Measurements from ENCODE around the gene ING5.
"Not testable (repeated sequence)": the region's sequence is repeated elsewhere in the genome, so short reads cannot be mapped to it uniquely, and the experiment has no call there.

Gene ING5

DNA sequence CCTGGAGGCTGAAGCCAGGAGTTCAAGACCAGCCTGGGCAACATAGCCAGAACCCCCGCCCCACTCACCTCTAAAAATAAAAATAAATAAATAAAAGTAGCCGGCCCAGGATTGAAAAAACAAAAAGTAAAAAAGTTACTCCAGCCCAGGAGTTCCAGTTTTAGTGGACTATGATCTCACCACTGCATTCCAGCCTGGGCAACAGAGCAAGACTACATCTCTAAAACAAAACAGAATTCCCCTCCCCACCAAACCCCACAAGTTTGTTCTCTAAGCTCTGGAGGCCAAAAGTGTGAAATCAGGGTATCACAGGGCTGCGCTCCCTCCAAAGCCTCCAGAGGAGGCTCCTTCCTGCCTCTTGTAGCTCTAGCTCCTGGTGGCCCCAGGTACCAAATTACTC is 34.3 kb downstream of the ING5 start:
- no peak for DNase-seq (ENCODE audit: extremely low read depth in 1 of 2, low read depth in 1 of 2)

DNA sequence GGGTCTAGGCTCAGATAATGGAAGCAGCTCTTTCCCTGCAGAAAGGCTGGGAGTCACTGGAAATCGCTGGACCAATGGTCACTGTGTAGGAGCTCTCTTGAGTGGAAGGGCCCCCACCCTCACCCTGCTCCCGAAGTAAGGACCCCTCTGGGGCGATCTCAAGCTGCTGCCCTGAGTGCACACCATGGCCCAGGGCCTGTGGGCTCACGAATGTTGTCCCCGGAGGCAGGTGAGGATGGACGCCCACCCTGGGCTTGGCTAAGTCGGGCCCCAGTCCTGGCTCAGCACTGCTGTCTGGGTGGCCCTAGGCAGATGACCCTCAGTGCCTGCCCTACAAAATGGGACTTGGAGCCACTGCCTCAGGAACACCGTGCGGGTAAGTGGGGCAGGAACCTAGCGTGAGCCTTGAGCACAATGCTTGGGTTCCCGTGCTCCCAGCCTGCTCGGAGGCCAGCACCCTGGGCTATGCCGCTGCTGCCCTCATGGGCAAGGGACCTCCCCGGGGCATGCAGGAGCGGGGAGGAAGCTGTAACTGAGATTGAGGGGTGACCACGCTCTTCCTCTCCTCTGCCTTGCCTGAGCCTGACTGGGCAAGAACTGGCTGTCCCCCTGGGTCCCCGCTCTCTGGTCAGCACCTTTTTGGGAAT is 36.3 kb downstream of the ING5 start:
- no peak for DNase-seq (ENCODE audit: extremely low read depth in 1 of 2, low read depth in 1 of 2)

- DNase-seq (ENCODE audit: extremely low read depth in 1 of 2, low read depth in 1 of 2), result no peak
These were observed 37.3 kb downstream of the ING5 start for GRCh38 chr2:241739177-241739576.

- DNase-seq (ENCODE audit: extremely low read depth in 1 of 2, low read depth in 1 of 2), result no peak
These were observed 37.8 kb downstream of the ING5 start for GRCh38 chr2:241739651-241740050.

- DNase-seq (ENCODE audit: extremely low read depth in 1 of 2, low read depth in 1 of 2), result no peak
These were observed 39.2 kb downstream of the ING5 start for GRCh38 chr2:241741016-241741415.

DNA sequence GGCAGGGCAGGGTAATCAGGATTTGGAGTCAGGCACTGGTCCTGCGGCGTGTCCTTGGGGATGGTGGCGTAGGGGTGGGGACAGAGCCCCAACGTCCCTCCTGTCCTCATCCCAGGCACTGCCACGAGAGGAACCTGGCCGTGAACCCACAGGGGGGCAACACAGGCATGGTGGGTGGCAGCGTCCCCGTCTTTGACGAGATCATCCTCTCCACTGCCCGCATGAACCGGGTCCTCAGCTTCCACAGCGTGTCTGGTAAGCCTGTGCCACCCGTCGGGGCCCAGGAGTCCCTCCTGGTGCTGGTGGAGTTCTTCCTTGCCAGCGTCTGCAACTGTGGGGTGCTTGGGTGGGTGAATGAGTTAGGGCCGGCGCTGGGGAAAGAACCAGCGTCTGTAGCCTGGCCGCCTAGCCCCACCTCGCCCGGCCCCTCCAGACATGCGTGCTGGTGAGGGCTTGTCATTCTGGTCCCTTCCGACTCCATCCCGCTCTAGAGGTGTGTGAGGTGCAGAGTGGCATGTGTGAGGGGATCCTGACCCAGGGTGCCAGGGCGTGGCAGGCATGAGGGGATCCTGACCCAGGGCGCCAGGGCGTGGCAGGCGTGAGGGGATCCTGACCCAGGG is 40.6 kb downstream of the ING5 start:
- no peak for DNase-seq (ENCODE audit: extremely low read depth in 1 of 2, low read depth in 1 of 2)

DNA sequence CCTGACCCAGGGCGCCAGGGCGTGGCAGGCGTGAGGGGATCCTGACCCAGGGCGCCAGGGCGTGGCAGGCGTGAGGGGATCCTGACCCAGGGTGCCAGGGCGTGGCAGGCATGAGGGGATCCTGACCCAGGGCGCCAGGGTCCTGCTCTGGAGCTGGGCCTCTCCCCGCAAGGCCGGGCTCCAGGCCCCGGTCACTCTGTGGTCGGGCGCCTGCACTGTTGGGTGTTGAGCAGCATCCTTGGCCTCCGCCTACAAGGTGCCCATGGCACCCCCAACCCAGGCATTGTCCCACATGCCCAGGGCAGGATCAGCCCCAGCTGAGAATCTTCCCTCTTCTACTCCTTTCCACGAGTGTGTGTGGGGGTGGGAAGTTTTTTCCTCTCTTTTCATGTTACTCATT is 41.2 kb downstream of the ING5 start:
- DNase-seq (ENCODE audit: extremely low read depth in 1 of 2, low read depth in 1 of 2), result not testable (repeated sequence)

DNA sequence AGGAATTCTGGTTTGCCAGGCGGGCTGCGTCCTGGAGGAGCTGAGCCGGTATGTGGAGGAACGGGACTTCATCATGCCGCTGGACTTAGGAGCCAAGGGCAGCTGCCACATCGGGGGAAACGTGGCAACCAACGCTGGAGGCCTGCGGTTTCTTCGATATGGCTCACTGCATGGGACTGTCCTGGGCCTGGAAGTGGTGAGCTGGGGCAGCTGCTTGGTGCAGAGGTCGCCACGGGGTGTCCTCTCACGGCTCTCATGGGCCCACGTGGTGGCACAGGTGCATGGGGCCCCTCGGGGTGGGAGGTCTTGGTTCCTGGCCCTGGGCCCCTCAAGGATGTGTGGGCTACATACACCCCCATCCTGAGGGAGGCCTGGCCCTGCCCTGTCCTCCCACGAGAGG is 41.8 kb downstream of the ING5 start:
- no peak for DNase-seq (ENCODE audit: extremely low read depth in 1 of 2, low read depth in 1 of 2)

- DNase-seq (ENCODE audit: extremely low read depth in 1 of 2, low read depth in 1 of 2), result no peak
These were observed 42.4 kb downstream of the ING5 start for GRCh38 chr2:241744028-241744754.

DNA sequence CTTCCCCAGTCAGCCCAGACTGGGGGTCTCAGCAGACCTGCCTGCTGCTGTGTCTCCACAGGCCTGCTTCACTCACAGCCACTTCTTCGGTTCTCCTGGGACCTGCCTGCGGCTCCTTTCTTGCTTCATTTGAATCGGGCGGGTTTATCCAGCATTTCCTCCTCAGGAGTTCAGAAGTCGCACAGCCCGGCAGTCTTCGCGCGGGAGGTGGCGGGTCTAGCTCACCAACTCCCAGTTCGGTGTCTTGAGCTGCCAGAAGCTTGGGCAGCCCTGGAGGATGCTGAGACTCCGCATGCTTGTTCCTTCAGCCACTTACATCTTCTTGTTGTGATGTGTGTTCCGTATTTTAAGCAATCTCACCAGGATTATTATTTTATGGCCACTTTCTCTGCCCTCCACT is 43.4 kb downstream of the ING5 start:
- no peak for DNase-seq (ENCODE audit: extremely low read depth in 1 of 2, low read depth in 1 of 2)

GRCh38 chr2:241746084-241746483 is 44.2 kb downstream of the ING5 start:
- no peak for DNase-seq (ENCODE audit: extremely low read depth in 1 of 2, low read depth in 1 of 2)

- DNase-seq (ENCODE audit: extremely low read depth in 1 of 2, low read depth in 1 of 2), result no peak
These were observed 46.8 kb downstream of the ING5 start for GRCh38 chr2:241748468-241749256.

DNA sequence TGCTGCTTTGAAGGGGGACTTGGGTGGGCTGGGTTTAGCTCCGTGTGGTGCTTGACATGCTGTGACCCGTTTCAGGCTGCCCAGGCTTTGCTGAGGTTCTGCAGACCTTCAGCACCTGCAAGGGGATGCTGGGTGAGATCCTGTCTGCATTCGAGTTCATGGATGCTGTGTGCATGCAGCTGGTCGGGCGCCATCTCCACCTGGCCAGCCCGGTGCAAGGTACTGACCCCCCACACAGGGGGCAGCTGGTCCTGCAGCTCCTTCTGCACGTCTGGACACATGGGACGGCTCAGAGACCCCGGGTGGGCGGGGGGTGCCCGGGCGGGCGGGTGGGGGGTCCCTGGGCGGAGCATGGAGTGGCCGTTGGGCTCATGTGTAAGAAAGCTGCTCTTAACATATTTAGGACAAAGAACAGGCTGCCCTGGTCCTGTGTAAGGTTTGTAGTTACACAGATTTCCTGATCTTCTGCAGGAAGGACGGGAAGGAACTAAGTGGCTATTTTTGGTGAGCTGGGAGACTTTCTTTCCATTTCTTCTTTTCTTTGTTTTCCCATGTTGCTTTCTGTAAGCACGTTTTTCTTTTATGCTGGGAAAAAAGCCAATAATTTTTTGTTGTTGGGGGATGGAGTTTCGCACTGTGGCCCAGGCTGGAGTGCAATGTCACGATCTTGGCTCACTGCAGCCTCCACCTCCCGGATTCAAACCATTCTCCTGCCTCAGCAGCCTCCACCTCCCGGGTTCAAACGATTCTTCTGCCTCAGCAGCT is 48.4 kb downstream of the ING5 start:
- no peak for DNase-seq (ENCODE audit: extremely low read depth in 1 of 2, low read depth in 1 of 2)

GRCh38 chr2:241751152-241751551 is 49.3 kb downstream of the ING5 start:
- DNase-seq (ENCODE audit: extremely low read depth in 1 of 2, low read depth in 1 of 2), result no peak

- DNase-seq (ENCODE audit: extremely low read depth in 1 of 2, low read depth in 1 of 2), result no peak
These were observed 49.9 kb downstream of the ING5 start for GRCh38 chr2:241751776-241752175.

DNA sequence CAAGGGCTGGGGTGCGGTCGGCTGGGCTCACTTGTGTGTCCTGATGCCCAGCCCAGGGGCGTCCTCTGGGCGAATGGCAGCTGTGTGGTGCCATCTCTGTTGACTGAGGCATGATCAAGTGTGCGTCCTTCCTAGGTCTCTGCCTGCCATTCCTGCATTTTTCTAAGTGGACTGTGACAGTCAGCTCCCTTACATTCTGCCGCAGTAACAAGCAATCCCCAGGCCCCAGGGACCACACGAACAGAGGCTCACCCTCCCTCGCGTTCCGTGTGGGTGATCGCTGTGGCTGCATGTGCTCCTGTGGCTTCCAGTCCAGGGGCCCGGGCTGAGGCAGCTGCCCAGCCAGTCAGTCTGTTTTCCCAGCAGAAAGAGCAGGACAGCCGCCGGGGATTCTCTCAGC is 50.4 kb downstream of the ING5 start:
- DNase-seq (ENCODE audit: extremely low read depth in 1 of 2, low read depth in 1 of 2), result no peak

DNA sequence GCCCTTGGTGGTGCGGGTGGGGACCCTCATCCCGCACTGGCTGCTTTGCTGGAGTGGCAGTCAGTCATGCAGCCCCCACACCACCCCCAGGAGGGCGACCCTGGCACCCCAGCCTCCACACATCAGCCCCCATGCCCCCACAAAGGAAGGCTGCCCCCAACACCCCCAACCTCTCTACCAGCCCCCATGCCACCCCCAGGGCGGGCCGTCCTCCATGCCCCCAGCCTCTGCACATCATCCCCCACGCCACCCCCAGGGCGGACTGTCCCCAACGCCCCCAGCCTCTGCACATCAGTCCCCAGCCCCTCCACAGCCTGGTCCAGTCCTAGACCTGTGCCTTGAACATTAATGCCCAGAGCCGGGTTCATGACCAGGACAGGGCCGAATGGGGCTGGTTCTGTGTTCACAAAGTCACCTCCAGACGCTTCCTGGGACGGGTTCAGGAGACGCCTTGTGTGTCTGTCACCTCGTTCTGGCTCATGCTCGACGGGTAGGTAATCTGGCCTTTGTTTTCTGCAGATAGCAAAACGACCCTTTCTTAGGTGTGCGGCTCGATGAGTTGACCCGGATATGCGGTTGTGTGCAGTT is 50.9 kb downstream of the ING5 start:
- DNase-seq (ENCODE audit: extremely low read depth in 1 of 2, low read depth in 1 of 2), result no peak

GRCh38 chr2:241753493-241753892 is 51.7 kb downstream of the ING5 start:
- DNase-seq (ENCODE audit: extremely low read depth in 1 of 2, low read depth in 1 of 2), result no peak

- DNase-seq (ENCODE audit: extremely low read depth in 1 of 2, low read depth in 1 of 2), result no peak
These were observed 52.2 kb downstream of the ING5 start for GRCh38 chr2:241754042-241754441.

DNA sequence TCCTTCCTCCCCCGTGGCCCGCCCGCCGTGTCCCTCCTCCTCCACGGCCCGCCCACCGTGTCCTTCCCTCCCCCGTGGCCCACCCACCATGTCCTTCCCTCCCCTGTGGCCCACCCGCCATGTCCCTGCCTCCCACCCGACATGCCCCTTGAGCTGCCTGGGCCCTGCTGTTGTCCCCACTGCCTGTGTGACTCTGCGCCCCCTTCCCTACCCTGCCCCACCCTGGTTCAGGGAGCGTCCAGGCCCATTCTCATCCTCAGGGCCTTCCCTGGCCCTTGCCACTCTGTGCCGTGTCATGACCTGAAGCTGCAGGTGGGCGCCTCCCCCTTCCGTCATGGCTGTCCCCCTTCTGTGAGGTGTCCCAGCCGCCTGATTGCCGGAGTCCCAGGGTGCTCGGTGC is 53.3 kb downstream of the ING5 start:
- DNase-seq (ENCODE audit: extremely low read depth in 1 of 2, low read depth in 1 of 2), result no peak
